AG04450 (cell line): Measurements from ENCODE around the gene GFOD1. TPM values are rescaled to one million over a fixed set of nuclear protein-coding genes. Genes with fewer than 3 reads are reported as not detected.
A peak's percentile ranks its signal among the peaks of the same experiment; 100 is the strongest.

Source experiments
- CTCF ChIA-PET: fragments of 300-600, 350-600 bp; formaldehyde crosslinking; extraction: SDS; loops from one replicate; lab custom pipeline; 2022; ENCODE audit warnings: antibody characterized with exemption, inconsistent platforms; lab: Charles Lee
- POLR2A ChIA-PET: fragments of 350-600 bp; formaldehyde crosslinking; extraction: SDS; loops from one replicate; lab custom pipeline; 2021; ENCODE audit warnings: antibody characterized with exemption, inconsistent platforms; lab: Yijun Ruan, JAX
- DNase-seq: peaks from one replicate; pipeline ENCODE4 v3.0.0-alpha.2; 2011; ENCODE audit warnings: low read depth, low spot score
- H3K27ac ChIP-seq: one replicate; pipeline ENCODE4 v1.5.1; 2012; ENCODE audit warnings: low read depth, low read length, control low read depth
- H3K27me3 ChIP-seq: one replicate; pipeline ENCODE4 v1.6.0; 2012; ENCODE audit warnings: low read length; ENCODE audit not compliant: control insufficient read depth, insufficient read depth
- H3K4me3 ChIP-seq: 2 replicates; pipeline ENCODE4 v1.5.1; 2011; ENCODE audit warnings: mild to moderate bottlenecking, low read depth, low read length, control low read depth
- H3K9me3 ChIP-seq: 2 replicates; pipeline ENCODE4 v1.5.1; 2012; ENCODE audit warnings: low read length; ENCODE audit not compliant: control insufficient read depth, insufficient read depth
- polyA plus RNA-seq: library from polyadenylated mRNA; depleted of rRNA; stranded (reverse); fragments of >200 nt; gene quantifications from 2 replicates; pipeline ENCODE4 v1.2.3, GENCODE V29; 2011
- TF ChIP-seq, protein P1 (sequence below): IDR thresholded peaks from 2 replicates; pipeline ENCODE4 v1.5.1; 2011; ENCODE audit warnings: low read depth, low read length, control low read depth, inconsistent platforms

The GFOD1 gene
- polyA plus RNA-seq, 1 experiment = 3.0 TPM

DNA sequence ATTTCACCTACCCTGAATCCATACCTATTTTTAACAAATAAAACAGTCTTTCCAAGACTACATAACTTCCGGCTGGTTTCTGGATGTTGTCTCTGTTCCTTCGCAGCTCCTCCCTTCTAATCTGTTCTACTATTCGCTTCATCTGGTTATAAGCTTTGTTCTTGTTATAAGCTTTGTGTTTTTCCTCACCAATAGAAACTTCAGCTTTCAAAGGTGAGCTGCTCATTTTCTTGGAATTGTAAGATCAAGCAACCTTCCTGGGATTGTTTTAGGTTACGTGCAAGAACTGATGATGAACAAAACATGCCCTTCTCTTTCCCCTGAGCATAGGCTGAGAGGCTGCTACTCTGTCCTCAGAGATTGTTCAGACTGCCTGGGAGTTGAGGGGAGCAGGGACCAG, 2.1 kb downstream of the GFOD1 start:
- TF ChIP-seq, protein P1, sequence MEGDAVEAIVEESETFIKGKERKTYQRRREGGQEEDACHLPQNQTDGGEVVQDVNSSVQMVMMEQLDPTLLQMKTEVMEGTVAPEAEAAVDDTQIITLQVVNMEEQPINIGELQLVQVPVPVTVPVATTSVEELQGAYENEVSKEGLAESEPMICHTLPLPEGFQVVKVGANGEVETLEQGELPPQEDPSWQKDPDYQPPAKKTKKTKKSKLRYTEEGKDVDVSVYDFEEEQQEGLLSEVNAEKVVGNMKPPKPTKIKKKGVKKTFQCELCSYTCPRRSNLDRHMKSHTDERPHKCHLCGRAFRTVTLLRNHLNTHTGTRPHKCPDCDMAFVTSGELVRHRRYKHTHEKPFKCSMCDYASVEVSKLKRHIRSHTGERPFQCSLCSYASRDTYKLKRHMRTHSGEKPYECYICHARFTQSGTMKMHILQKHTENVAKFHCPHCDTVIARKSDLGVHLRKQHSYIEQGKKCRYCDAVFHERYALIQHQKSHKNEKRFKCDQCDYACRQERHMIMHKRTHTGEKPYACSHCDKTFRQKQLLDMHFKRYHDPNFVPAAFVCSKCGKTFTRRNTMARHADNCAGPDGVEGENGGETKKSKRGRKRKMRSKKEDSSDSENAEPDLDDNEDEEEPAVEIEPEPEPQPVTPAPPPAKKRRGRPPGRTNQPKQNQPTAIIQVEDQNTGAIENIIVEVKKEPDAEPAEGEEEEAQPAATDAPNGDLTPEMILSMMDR = no peak
- DNase-seq = no peak
- Histone ChIP-seq H3K27me3 (no peaks in the 10 kb centered on the region), H3K9me3 (no peaks in the 10 kb centered on the region), H3K4me3 (peak overlapping the region; percentile 74), H3K27ac (no peak overlapping the region)
- CTCF ChIA-PET = interaction anchor here (1.6 kb wide), 2 partner anchors 90 to 148 kb away, joined by 8 to 11 read pairs; partner anchors contain the start of gene SIRT5
- POLR2A ChIA-PET = interaction anchor here (0.7 kb wide), 2 partner anchors 26 to 93 kb away, joined by 3 to 6 read pairs; no protein-coding TSS in a partner anchor

DNA sequence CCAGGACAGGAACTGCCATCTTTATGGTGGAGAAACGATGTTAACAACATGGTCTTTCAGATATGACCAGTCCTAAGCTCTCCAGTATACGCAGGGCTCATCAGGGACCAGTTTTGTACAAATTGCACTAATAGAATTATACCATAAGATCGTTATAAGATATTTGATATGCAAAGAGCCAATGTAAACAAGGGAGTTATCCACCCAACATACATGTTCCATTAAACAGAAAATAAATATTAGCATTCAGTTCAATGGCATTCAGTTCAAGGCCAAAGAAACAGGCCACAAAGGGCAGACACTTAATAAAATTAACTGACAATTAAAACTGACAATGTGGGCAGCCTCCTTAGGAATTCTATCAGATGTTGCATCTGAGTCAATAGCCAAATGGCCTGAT, 2.6 kb downstream of the GFOD1 start:
- DNase-seq = no peak
- CTCF ChIA-PET = interaction anchor here (1.6 kb wide), 1 partner anchor 90 kb away, joined by 8 read pairs; the partner anchor contains the start of gene SIRT5
- Histone ChIP-seq H3K4me3 (no peak overlapping the region; the same call in 1 of the 2 replicates), H3K9me3 (no peaks in the 10 kb centered on the region), H3K27me3 (no peaks in the 10 kb centered on the region), H3K27ac (no peak overlapping the region)
- TF ChIP-seq, protein P1 = no peak
- POLR2A ChIA-PET = no interaction called here

GRCh38 chr6:13484138-13484708, 3.2 kb downstream of the GFOD1 start:
- ChIA-PET CTCF (interaction anchor here (0.6 to 1.6 kb wide), 3 partner anchors 86 to 147 kb away, joined by 3 to 8 read pairs (median 4); partner anchors contain the start of gene SIRT5), POLR2A (no interaction called here)
- H3K9me3 ChIP-seq = no peaks in the 10 kb centered on the region
- H3K4me3 ChIP-seq = no peak overlapping the region
- DNase-seq = no peak
- no peak overlapping the region for H3K27ac ChIP-seq
- no peaks in the 10 kb centered on the region for H3K27me3 ChIP-seq
- TF ChIP-seq, protein P1 = no peak

GRCh38 chr6:13480631-13481501, 6.5 kb downstream of the GFOD1 start:
- CTCF ChIA-PET = interaction anchor here (1.3 kb wide), 1 partner anchor 135 kb away, joined by 3 read pairs; the partner anchor contains the start of gene NOL7
- DNase-seq = no peak
- POLR2A ChIA-PET = no interaction called here

More at GRCh38 chr6:13480631-13481501, 6.5 kb downstream of the GFOD1 start:
- Histone ChIP-seq H3K4me3 (no peak overlapping the region), H3K27ac (no peak overlapping the region), H3K9me3 (no peaks in the 10 kb centered on the region), H3K27me3 (no peaks in the 10 kb centered on the region)
- TF ChIP-seq, protein P1 = no peak
